Heart right ventricle (tissue), 16 donors: ENCODE measurements around the gene ZFPM1. TPM values are rescaled to one million over a fixed set of nuclear protein-coding genes. Genes with fewer than 3 reads are reported as not detected.

Experiments used
- ATAC-seq, 8 donors: fragments of 200-7000 bp; cut with Tn5 transposase; one replicate each; pipeline ENCODE4 v1.9.1; 2020; ENCODE audit warnings: mild to moderate bottlenecking in 8 of 8, moderate library complexity in 8 of 8, moderate number of reproducible peaks in 1 of 8
- DNase-seq, 2 donors: peaks; one replicate each; pipeline ENCODE4 v3.0.0-alpha.2; 2020
- H3K27ac ChIP-seq, 10 donors: fragments of 200-600 bp; sonication (generic) in 2 of 10; one replicate each; pipeline versions ENCODE4 v1.5.0 to v1.8.0; 2020 to 2022; ENCODE audit warnings: mild to moderate bottlenecking in 3 of 10
- H3K27me3 ChIP-seq, 7 donors: fragments of 200-600 bp; one replicate each; pipeline ENCODE4 v1.8.0; 2021 to 2022; ENCODE audit warnings: mild to moderate bottlenecking in 2 of 7
- H3K36me3 ChIP-seq, 9 donors: fragments of 200-600 bp; sonication (generic) in 1 of 9; one replicate each; pipeline versions ENCODE4 v1.5.0 to v1.8.0; 2020 to 2022; ENCODE audit warnings: mild to moderate bottlenecking in 2 of 9
- H3K4me1 ChIP-seq, 9 donors: fragments of 200-600 bp; sonication (generic) in 1 of 9; one replicate each; pipeline versions ENCODE4 v1.5.0 to v1.8.0; 2020 to 2022; ENCODE audit warnings: mild to moderate bottlenecking in 4 of 9
- H3K4me3 ChIP-seq, 10 donors: fragments of 200-600 bp; sonication (generic) in 2 of 10; one replicate each; pipeline versions ENCODE4 v1.5.0 to v1.8.0; 2020 to 2022; ENCODE audit warnings: mild to moderate bottlenecking in 7 of 10, moderate library complexity in 2 of 10
- H3K9me3 ChIP-seq, 11 donors: fragments of 200-600 bp in 10 of 11; sonication (generic) in 2 of 11; one replicate each; pipeline versions ENCODE4 v1.5.0 to v1.8.0; 2013 to 2022; ENCODE audit warnings: mild to moderate bottlenecking in 2 of 11, control low read depth in 1 of 11, moderate library complexity in 1 of 11
- CTCF ChIP-seq, 9 donors: fragments of 200-600 bp; sonication (generic) in 2 of 9; IDR thresholded peaks; one replicate each; pipeline versions ENCODE4 v1.5.0 to v1.8.0; 2021 to 2022; ENCODE audit warnings: antibody characterized with exemption in 9 of 9, mild to moderate bottlenecking in 5 of 9, moderate library complexity in 1 of 9
- WGBS, 2 donors: extraction: QIAGEN DNeasy Blood & Tissue Kit; methylation state at CpG; one replicate each; pipeline ENCODE4 v1.1.7; 2013; ENCODE audit warnings: inconsistent platforms in 1 of 2; 5-methylcytosine and 5-hydroxymethylcytosine counted together
- intact Hi-C, 10 donors: fragments of 100-400 bp; cut with DNase I; formaldehyde crosslinking; loops; one replicate each; pipeline versions ENCODE4 v1.11.1 to v1.14.2; 2022
- long read RNA-seq, 3 donors: library from polyadenylated mRNA; unstranded; transcript quantifications; one replicate each; pipeline ENCODE4 v2.0.0, GENCODE V29; 2020 to 2021
- polyA plus RNA-seq, 2 donors: library from polyadenylated mRNA; stranded (reverse); fragments of 200-250 nt; gene quantifications; one replicate each; pipeline ENCODE4 v1.2.3, GENCODE V29; 2013
- total RNA-seq, 10 donors: library from RNA; stranded (reverse); fragmentation: NEBNext Ultra II Directional in 3 of 10; extraction: Animal tissue kit (Norgen Biotek cat#: 25700) in 3 of 10; gene quantifications; one replicate each; pipeline versions ENCODE4 v1.2.1 to v1.2.4, GENCODE V29; 2021 to 2023
- donor health status: Arrhythmogenic right ventricular cardiomyopathy.
- donor health status: ischemic (EF 13 %, LVEDD 7.1; RV severe dilation, severe dysfunction).
- donor health status: healthy with polysubstance abuse.
- donor health status: DM: no; HTN: yes; CAD: no.
- donor health status: DM: no; HTN: no; CAD: no.
- donor health status: ischemic (EF 25% LVEDD 6.9; RV normal size, moderate dysfunction).
- donor health status: ischemic (EF 25% LVEDD 5.7; RV mildly dilated, moderate dysfunction).
- donor health status: healthy.
- donor health status: DM: yes; HTN: yes; CAD: no.
- donor health status: Ischemic cardiomyopathy.
- donor health status: ischemic (EF 35%, LVEDD 5.7; RV mildly dilated, moderate dysfunction).
- donor health status: nonischemic (EF 11% LVEDD 7.7; RV severe dilation, severe dysfunction).
- donor health status: DM: yes; HTN: yes; CAD: no.
- donor health status: PGD.
- donor health status: ischemic (EF 29% LVEDD 5.4; RV normal size, mild dysfunction).
- donor health status: nonischemic (EF 23%, LVEDD 6.1; RV moderate dilation, normal function).

ZFPM1 gene
- total RNA-seq: 1 to 10 TPM; 3.2 to 6.0 (median 4.4) TPM
- polyA plus RNA-seq: 10 to 100 TPM in 1 of 2 donors, 1 to 10 TPM in 1; 2.0 to 10.4 TPM
- long read RNA-seq, donor 1, partial matches to known transcripts: 1 of 13 reads
- long read RNA-seq, donor 1, other reads (novel, unspliced or antisense): 12 of 13 reads
- long read RNA-seq, donor 2, partial matches to known transcripts: 0 of 13 reads
- long read RNA-seq, donor 2, other reads (novel, unspliced or antisense): 13 of 13 reads
- long read RNA-seq, donor 3, partial matches to known transcripts: 0 of 3 reads
- long read RNA-seq, donor 3, other reads (novel, unspliced or antisense): 3 of 3 reads

- Histone ChIP-seq H3K36me3 (no peaks in the 10 kb centered on the region), H3K4me3 (peak within 1 kb of the TSS; percentile 38 to 85 (median 67)), H3K9me3 (no peaks in the 10 kb centered on the region), H3K4me1 (peaks cover 7 to 46% (median 33%) of the 10 kb centered on the region in 9 donors), H3K27me3 (peaks cover 0 to 33% (median 0%) of the 10 kb centered on the region in 7 donors), H3K27ac (peak within 1 kb of the TSS in 8 of 10 donors; percentile 56 to 90 (median 70))
- ATAC-seq (no peak), DNase-seq (no peak)
- WGBS, 2 donors: 1% methylated on average over 45 to 57 of the region's 57 CpGs
- no peak for TF ChIP-seq CTCF (IDR thresholded peaks at IDR 0.05)
- intact Hi-C loops: no loop called here
These were observed at the start of gene ZFPM1 for GRCh38 chr16:88453217-88453531. Gene ZFPM1 (plus strand): TSS chr16:88453280. CDS start chr16:88453639, 359 bp downstream.

- Histone ChIP-seq H3K36me3 (no peaks in the 10 kb centered on the region), H3K27me3 (peaks cover 0 to 5% (median 0%) of the 10 kb centered on the region in 7 donors), H3K27ac (no peak overlapping the region), H3K4me1 (peaks cover 0 to 12% (median 0%) of the 10 kb centered on the region in 9 donors), H3K4me3 (no peak overlapping the region), H3K9me3 (no peaks in the 10 kb centered on the region)
- intact Hi-C loops: no loop called here
- ATAC-seq (no peak), DNase-seq (no peak)
- no peak for TF ChIP-seq CTCF (IDR thresholded peaks at IDR 0.05)
- WGBS, 2 donors: 80 to 82% methylated on average over 22 of the region's 22 CpGs
These were observed 49.1 kb upstream of the ZFPM1 start for GRCh38 chr16:88403794-88404581.

- ATAC-seq: no peak
- TF ChIP-seq CTCF (IDR thresholded peaks at IDR 0.05): no peak
- Histone ChIP-seq H3K4me3 (no peak overlapping the region), H3K36me3 (no peaks in the 10 kb centered on the region), H3K27ac (no peak overlapping the region), H3K4me1 (peaks cover 0 to 12% (median 0%) of the 10 kb centered on the region in 9 donors), H3K9me3 (no peaks in the 10 kb centered on the region), H3K27me3 (peaks cover 0 to 5% (median 0%) of the 10 kb centered on the region in 7 donors)
- intact Hi-C loops: no loop called here
- WGBS, 2 donors: 89 to 92% methylated on average over 6 of the region's 6 CpGs
- no peak for DNase-seq
These were observed 48.3 kb upstream of the ZFPM1 start for GRCh38 chr16:88404769-88405168.

GRCh38 chr16:88405216-88406060, 47.6 kb upstream of the ZFPM1 start:
- DNase-seq (peak; percentile 29 to 48), ATAC-seq (peak; percentile 21 to 84 (median 58))
- no peaks in the 10 kb centered on the region for H3K9me3 ChIP-seq
- H3K4me1 ChIP-seq: peaks cover 0 to 12% (median 0%) of the 10 kb centered on the region in 9 donors
- peak overlapping the region in 4 of 10 donors; percentile 2 to 27 (median 14) for H3K4me3 ChIP-seq
- no peaks in the 10 kb centered on the region for H3K36me3 ChIP-seq
- intact Hi-C loops: no loop called here
- TF ChIP-seq CTCF (IDR thresholded peaks at IDR 0.05): no peak
- no peak overlapping the region for H3K27ac ChIP-seq
- 55 to 60% methylated on average over 29 of the region's 29 CpGs for WGBS, 2 donors
- peaks cover 0 to 5% (median 0%) of the 10 kb centered on the region in 7 donors for H3K27me3 ChIP-seq
